ENCODE results near the gene ARHGEF17.

DNA sequence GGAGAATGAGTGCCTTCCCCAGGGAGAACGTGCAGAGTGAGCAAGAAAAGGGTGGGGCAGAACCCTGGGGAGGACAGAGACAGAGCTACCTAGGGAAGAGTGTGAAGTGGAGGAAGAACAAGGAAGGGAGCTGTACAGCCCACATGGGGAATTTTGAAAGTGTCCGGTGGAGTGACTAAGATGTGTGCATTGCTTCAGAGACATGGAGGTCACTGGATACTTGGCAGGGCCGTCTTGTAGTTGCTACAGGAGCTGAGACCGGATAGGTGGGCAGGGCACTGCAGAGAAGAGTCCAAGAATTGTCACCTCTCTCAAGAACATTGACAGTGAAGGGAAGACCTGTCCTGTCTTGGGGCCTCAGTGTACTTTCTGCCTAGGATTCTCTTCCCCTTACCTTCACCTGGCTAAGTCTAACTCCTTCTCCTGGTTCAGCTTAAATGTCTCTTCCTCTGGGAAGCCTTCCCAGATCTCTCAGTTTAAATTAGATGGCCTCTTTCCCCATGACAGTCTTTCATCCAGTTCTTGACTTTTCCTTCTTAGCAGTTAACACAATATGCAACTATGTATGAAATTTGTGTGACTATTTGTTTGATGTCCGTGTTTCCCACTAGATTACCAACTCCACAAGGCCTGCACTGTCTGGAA, 45.1 kb upstream of the ARHGEF17 start:
- TF ChIP-seq POLR2A (IDR thresholded peaks at IDR 0.05): no peak
- TF ChIP-seq, protein P1, sequence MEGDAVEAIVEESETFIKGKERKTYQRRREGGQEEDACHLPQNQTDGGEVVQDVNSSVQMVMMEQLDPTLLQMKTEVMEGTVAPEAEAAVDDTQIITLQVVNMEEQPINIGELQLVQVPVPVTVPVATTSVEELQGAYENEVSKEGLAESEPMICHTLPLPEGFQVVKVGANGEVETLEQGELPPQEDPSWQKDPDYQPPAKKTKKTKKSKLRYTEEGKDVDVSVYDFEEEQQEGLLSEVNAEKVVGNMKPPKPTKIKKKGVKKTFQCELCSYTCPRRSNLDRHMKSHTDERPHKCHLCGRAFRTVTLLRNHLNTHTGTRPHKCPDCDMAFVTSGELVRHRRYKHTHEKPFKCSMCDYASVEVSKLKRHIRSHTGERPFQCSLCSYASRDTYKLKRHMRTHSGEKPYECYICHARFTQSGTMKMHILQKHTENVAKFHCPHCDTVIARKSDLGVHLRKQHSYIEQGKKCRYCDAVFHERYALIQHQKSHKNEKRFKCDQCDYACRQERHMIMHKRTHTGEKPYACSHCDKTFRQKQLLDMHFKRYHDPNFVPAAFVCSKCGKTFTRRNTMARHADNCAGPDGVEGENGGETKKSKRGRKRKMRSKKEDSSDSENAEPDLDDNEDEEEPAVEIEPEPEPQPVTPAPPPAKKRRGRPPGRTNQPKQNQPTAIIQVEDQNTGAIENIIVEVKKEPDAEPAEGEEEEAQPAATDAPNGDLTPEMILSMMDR (IDR thresholded peaks at IDR 0.05): no peak

Measured in testis (tissue), 2 donors.